Measurements from ENCODE around the gene HACE1. TPM values are rescaled to one million over a fixed set of nuclear protein-coding genes. Genes with fewer than 3 reads are reported as not detected.
"Not testable (repeated sequence)": the region's sequence is repeated elsewhere in the genome, so short reads cannot be mapped to it uniquely, and the experiment has no call there.

HACE1 gene
- 10 to 100 TPM; 21.6 to 22.4 TPM for total RNA-seq

GRCh38 chr6:104859225-104860146 is at the start of gene HACE1:
HACE1 (minus strand) TSS chr6:104859919; CDS start chr6:104859642, 277 bp downstream.
- POLR2A ChIA-PET = interaction anchor here (0.8 to 1.4 kb wide), 6 partner anchors 9 to 70 kb away, joined by 3 to 4 read pairs (median 3); no protein-coding TSS in a partner anchor
- DNase-seq = peak; percentile 91
- H3K36me3 Mint-ChIP-seq (ENCODE audit: low read depth) = peaks cover 6% of the 10 kb centered on the region
- peaks cover 33% of the 10 kb centered on the region for H3K4me1 Mint-ChIP-seq
- H3K27ac Mint-ChIP-seq = peak within 1 kb of the TSS; percentile 58
- peak within 1 kb of the TSS; percentile 87 for H3K4me3 Mint-ChIP-seq
- H3K9me3 Mint-ChIP-seq = no peaks in the 10 kb centered on the region
- H3K27me3 Mint-ChIP-seq = peaks cover 8% of the 10 kb centered on the region
- CTCF ChIA-PET = interaction anchor here (0.5 to 5.8 kb wide), 10 partner anchors 9 to 183 kb away, joined by 3 to 31 read pairs (median 3); no protein-coding TSS in a partner anchor

GRCh38 chr6:104908888-104909525 is 49.3 kb upstream of the HACE1 start:
- Mint-ChIP-seq H3K4me3 (no peak overlapping the region), H3K36me3 (ENCODE audit: low read depth) (no peaks in the 10 kb centered on the region), H3K27me3 (peaks cover 9% of the 10 kb centered on the region), H3K27ac (no peak overlapping the region), H3K9me3 (no peaks in the 10 kb centered on the region), H3K4me1 (no peaks in the 10 kb centered on the region)
- DNase-seq = no peak
- ChIA-PET CTCF (no interaction called here), POLR2A (no interaction called here)

- POLR2A ChIA-PET = no interaction called here
- no peaks in the 10 kb centered on the region for H3K4me1 Mint-ChIP-seq
- no peaks in the 10 kb centered on the region for H3K36me3 Mint-ChIP-seq (ENCODE audit: low read depth)
- H3K4me3 Mint-ChIP-seq = no peak overlapping the region
- no peaks in the 10 kb centered on the region for H3K9me3 Mint-ChIP-seq
- no peak for DNase-seq
- H3K27ac Mint-ChIP-seq = no peak overlapping the region
- H3K27me3 Mint-ChIP-seq = peaks cover 4% of the 10 kb centered on the region
- CTCF ChIA-PET = interaction anchor here (1.0 kb wide), 1 partner anchor 24 kb away, joined by 4 read pairs; no protein-coding TSS in a partner anchor
These were observed 48.5 kb upstream of the HACE1 start for GRCh38 chr6:104908031-104908887.

GRCh38 chr6:104898893-104899292 is 39.2 kb upstream of the HACE1 start:
- CTCF ChIA-PET = interaction anchor here (0.5 to 0.6 kb wide), 2 partner anchors 54 to 77 kb away, joined by 3 read pairs; no protein-coding TSS in a partner anchor
- POLR2A ChIA-PET; DNase-seq; H3K4me3 Mint-ChIP-seq; H3K36me3 Mint-ChIP-seq (ENCODE audit: low read depth); H3K27ac Mint-ChIP-seq; H3K4me1 Mint-ChIP-seq; H3K9me3 Mint-ChIP-seq; H3K27me3 Mint-ChIP-seq: not testable (repeated sequence)

- POLR2A ChIA-PET = no interaction called here
- Mint-ChIP-seq H3K27ac (no peak overlapping the region), H3K4me1 (no peaks in the 10 kb centered on the region), H3K4me3 (no peak overlapping the region), H3K9me3 (no peaks in the 10 kb centered on the region), H3K27me3 (no peaks in the 10 kb centered on the region), H3K36me3 (ENCODE audit: low read depth) (no peaks in the 10 kb centered on the region)
- no peak for DNase-seq
- CTCF ChIA-PET = interaction anchor here (1.5 kb wide), 1 partner anchor 181 kb away, joined by 4 read pairs; no protein-coding TSS in a partner anchor
These were observed 37.2 kb upstream of the HACE1 start for GRCh38 chr6:104896914-104897313.

GRCh38 chr6:104888066-104888465 is 28.3 kb upstream of the HACE1 start:
- H3K9me3 Mint-ChIP-seq = no peaks in the 10 kb centered on the region
- H3K36me3 Mint-ChIP-seq (ENCODE audit: low read depth) = no peaks in the 10 kb centered on the region
- ChIA-PET POLR2A (no interaction called here), CTCF (no interaction called here)
- H3K4me3 Mint-ChIP-seq = no peak overlapping the region
- H3K27ac Mint-ChIP-seq = no peak overlapping the region
- H3K4me1 Mint-ChIP-seq = no peaks in the 10 kb centered on the region
- H3K27me3 Mint-ChIP-seq = peaks cover 5% of the 10 kb centered on the region
- DNase-seq = no peak

GRCh38 chr6:104887350-104887749 is 27.6 kb upstream of the HACE1 start:
- DNase-seq = no peak
- Mint-ChIP-seq H3K4me1 (no peaks in the 10 kb centered on the region), H3K27me3 (peaks cover 5% of the 10 kb centered on the region), H3K4me3 (no peak overlapping the region), H3K36me3 (ENCODE audit: low read depth) (no peaks in the 10 kb centered on the region), H3K9me3 (no peaks in the 10 kb centered on the region), H3K27ac (no peak overlapping the region)
- ChIA-PET POLR2A (no interaction called here), CTCF (no interaction called here)

GRCh38 chr6:104885518-104886043 is 25.9 kb upstream of the HACE1 start:
- POLR2A ChIA-PET = no interaction called here
- CTCF ChIA-PET = no interaction called here
- no peak for DNase-seq
- no peaks in the 10 kb centered on the region for H3K36me3 Mint-ChIP-seq (ENCODE audit: low read depth)
- H3K4me1 Mint-ChIP-seq = no peaks in the 10 kb centered on the region
- no peak overlapping the region for H3K27ac Mint-ChIP-seq
- peaks cover 3% of the 10 kb centered on the region for H3K27me3 Mint-ChIP-seq
- no peak overlapping the region for H3K4me3 Mint-ChIP-seq
- H3K9me3 Mint-ChIP-seq = no peaks in the 10 kb centered on the region

- H3K4me3 Mint-ChIP-seq = no peak overlapping the region
- ChIA-PET CTCF (no interaction called here), POLR2A (no interaction called here)
- H3K9me3 Mint-ChIP-seq = no peaks in the 10 kb centered on the region
- H3K27ac Mint-ChIP-seq = no peak overlapping the region
- H3K4me1 Mint-ChIP-seq = no peaks in the 10 kb centered on the region
- peaks cover 3% of the 10 kb centered on the region for H3K27me3 Mint-ChIP-seq
- no peak for DNase-seq
- H3K36me3 Mint-ChIP-seq (ENCODE audit: low read depth) = no peaks in the 10 kb centered on the region
These were observed 25.3 kb upstream of the HACE1 start for GRCh38 chr6:104884867-104885517.

- Mint-ChIP-seq H3K4me3 (no peak overlapping the region), H3K9me3 (no peaks in the 10 kb centered on the region), H3K27me3 (peaks cover 7% of the 10 kb centered on the region), H3K4me1 (no peaks in the 10 kb centered on the region), H3K27ac (no peak overlapping the region), H3K36me3 (ENCODE audit: low read depth) (no peaks in the 10 kb centered on the region)
- no peak for DNase-seq
- CTCF ChIA-PET = interaction anchor here (0.6 kb wide), 1 partner anchor 1522 kb away, joined by 3 read pairs; no protein-coding TSS in a partner anchor
- POLR2A ChIA-PET = no interaction called here
These were observed 22.4 kb upstream of the HACE1 start for GRCh38 chr6:104881964-104882668.

- ChIA-PET POLR2A (no interaction called here), CTCF (interaction anchor here (5.8 kb wide), 1 partner anchor 73 kb away, joined by 31 read pairs; no protein-coding TSS in a partner anchor)
- Mint-ChIP-seq H3K27me3 (peaks cover 18% of the 10 kb centered on the region), H3K4me3 (no peak overlapping the region), H3K4me1 (peaks cover 28% of the 10 kb centered on the region), H3K27ac (no peak overlapping the region), H3K9me3 (no peaks in the 10 kb centered on the region), H3K36me3 (ENCODE audit: low read depth) (peaks cover 6% of the 10 kb centered on the region)
- no peak for DNase-seq
These were observed 2.7 kb upstream of the HACE1 start for GRCh38 chr6:104862456-104862855.
